ENCODE data around the gene PCDH12. TPM values are rescaled to one million over a fixed set of nuclear protein-coding genes. Genes with fewer than 3 reads are reported as not detected.

The PCDH12 gene
- total and polyA plus RNA-seq, 2 donors (not counting 3 experiments of a cell fraction or from before 2014, with no cell fraction given), result 6.2 to 20.4 TPM

DNA sequence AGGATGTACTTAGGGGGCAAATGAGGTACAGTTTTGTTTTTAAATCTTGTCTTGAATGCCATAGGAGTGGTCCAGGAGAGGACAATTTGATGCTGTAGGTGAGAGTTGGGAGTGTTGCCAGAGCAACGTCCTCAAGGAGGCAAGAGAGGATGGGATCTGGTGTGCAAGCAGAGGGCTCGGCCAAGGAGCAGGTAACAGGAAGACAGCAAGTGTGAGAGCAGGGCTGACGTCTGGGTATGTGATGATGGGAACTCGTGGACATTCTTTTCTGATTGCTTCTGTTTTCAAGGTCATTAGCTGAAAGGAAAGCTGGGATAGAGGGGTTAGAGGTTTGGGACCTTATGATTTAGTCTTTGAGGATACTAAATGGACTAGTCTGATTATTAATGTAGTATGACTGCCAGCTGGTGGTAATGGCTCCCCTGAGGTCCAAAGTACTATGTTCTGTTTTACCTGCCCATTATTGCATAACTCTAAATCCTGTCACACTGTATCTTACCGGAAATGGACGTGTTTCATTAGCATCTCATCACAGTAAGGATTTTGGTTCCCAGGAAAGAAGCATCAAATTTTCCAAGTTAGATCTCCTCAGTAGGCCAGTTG, 39.5 kb upstream of the PCDH12 start:
- ChIA-PET CTCF (interaction anchor here (1.6 to 4.7 kb wide), 2 partner anchors 15 to 146 kb away, joined by 4 to 36 read pairs; partner anchors contain the start of gene GNPDA1), POLR2A (no interaction called here)
- H3K79me2 ChIP-seq (ENCODE audit: control insufficient read depth, insufficient read depth, low read length), result no peaks in the 10 kb centered on the region
- BruUV-seq (replicated peaks), result no TSS peak
- no peak overlapping the region for H3K9ac ChIP-seq (replicated peaks; ENCODE audit: extremely low read depth, insufficient read depth, low read length)
- peaks cover 7 to 13% of the 10 kb centered on the region in 2 experiments for H3K36me3 ChIP-seq (ENCODE audit: control insufficient read depth in 2 of 2, extremely low read depth in 1 of 2, insufficient read depth in 2 of 2, low read length in 2 of 2)
- no peaks in the 10 kb centered on the region for H3K4me1 ChIP-seq (ENCODE audit: control insufficient read depth, extremely low read depth, insufficient read depth, low read length)
- H3K4me3 ChIP-seq (replicated peaks in 1 of 3; ENCODE audit: insufficient read depth in 1 of 3, low read depth in 1 of 3, low read length in 3 of 3), result no peak overlapping the region
- intact Hi-C loops (cut with micrococcal nuclease) (no loop called here), dilution Hi-C loops (cut with MboI; ENCODE audit: extremely low pct_ligation_motif_present, low sequenced_read_pairs) (loop anchor here (25.0 kb wide), 1 partner anchor 140 kb away; no protein-coding TSS in a partner anchor)
- no peaks in the 10 kb centered on the region for H3K9me3 ChIP-seq (replicated peaks; ENCODE audit: control insufficient read depth, insufficient read depth, low read length)
- no peak overlapping the region for H3K4me2 ChIP-seq (ENCODE audit: insufficient read depth, low read length)
- no peak for TF ChIP-seq POLR2A (IDR thresholded peaks at IDR 0.05; ENCODE audit: low read depth, low read length)
- TF ChIP-seq GATA2 (IDR thresholded peaks at IDR 0.05; ENCODE audit: insufficient read depth, insufficient read length, low read depth, low read length), result no peak
- no peak for TF ChIP-seq FOS (IDR thresholded peaks at IDR 0.05; ENCODE audit: borderline replicate concordance, insufficient read depth, low read length)
- TF ChIP-seq, protein P1, sequence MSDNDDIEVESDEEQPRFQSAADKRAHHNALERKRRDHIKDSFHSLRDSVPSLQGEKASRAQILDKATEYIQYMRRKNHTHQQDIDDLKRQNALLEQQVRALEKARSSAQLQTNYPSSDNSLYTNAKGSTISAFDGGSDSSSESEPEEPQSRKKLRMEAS (IDR thresholded peaks at IDR 0.05; ENCODE audit: insufficient read depth, insufficient read length), result no peak
- TF ChIP-seq EZH2 (IDR thresholded peaks at IDR 0.05; ENCODE audit: borderline replicate concordance, low read depth, low read length, severe bottlenecking), result no peak
- no peak for TF ChIP-seq JUN (IDR thresholded peaks at IDR 0.05; ENCODE audit: borderline replicate concordance, insufficient read depth, insufficient read length, low read depth)
- TF ChIP-seq POLR2AphosphoS5 (IDR thresholded peaks at IDR 0.05; ENCODE audit: insufficient read depth, low read depth, low read length), result no peak
- no peak for TF ChIP-seq MYC (IDR thresholded peaks at IDR 0.05; ENCODE audit: low read depth, low read length)
- TF ChIP-seq, protein P2, sequence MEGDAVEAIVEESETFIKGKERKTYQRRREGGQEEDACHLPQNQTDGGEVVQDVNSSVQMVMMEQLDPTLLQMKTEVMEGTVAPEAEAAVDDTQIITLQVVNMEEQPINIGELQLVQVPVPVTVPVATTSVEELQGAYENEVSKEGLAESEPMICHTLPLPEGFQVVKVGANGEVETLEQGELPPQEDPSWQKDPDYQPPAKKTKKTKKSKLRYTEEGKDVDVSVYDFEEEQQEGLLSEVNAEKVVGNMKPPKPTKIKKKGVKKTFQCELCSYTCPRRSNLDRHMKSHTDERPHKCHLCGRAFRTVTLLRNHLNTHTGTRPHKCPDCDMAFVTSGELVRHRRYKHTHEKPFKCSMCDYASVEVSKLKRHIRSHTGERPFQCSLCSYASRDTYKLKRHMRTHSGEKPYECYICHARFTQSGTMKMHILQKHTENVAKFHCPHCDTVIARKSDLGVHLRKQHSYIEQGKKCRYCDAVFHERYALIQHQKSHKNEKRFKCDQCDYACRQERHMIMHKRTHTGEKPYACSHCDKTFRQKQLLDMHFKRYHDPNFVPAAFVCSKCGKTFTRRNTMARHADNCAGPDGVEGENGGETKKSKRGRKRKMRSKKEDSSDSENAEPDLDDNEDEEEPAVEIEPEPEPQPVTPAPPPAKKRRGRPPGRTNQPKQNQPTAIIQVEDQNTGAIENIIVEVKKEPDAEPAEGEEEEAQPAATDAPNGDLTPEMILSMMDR (IDR thresholded peaks at IDR 0.05; ENCODE audit: extremely low read depth in 1 of 2, insufficient read depth in 1 of 2, low read depth in 1 of 2, low read length in 2 of 2), result no peak
- H3K27me3 ChIP-seq (ENCODE audit: control insufficient read depth in 2 of 2, insufficient read depth in 2 of 2, low read length in 2 of 2), result no peaks in the 10 kb centered on the region
- FAIRE-seq (no peak), DNase-seq (ENCODE audit: low read depth, low spot score) (no peak)
- H2AFZ ChIP-seq (ENCODE audit: low read depth, low read length), result no peak overlapping the region
- H4K20me1 ChIP-seq (replicated peaks; ENCODE audit: control insufficient read depth, extremely low read depth, insufficient read depth, low read length), result no peaks in the 10 kb centered on the region
- H3K9me1 ChIP-seq (replicated peaks; ENCODE audit: control insufficient read depth, extremely low read depth, insufficient read depth, low read length), result no peaks in the 10 kb centered on the region
- no peak overlapping the region for H3K27ac ChIP-seq (ENCODE audit: insufficient read depth, low read depth, low read length)
